Stimulated activated CD8-positive, alpha-beta memory T cell treated with anti-CD3 and anti-CD28 coated beads, Interleukin-12 subunit alpha, Interleukin-12 subunit beta, amount 100 ng/mL, for 24 hours (primary cell): ENCODE data around the gene POLG.

ENCODE experiments used
- DNase-seq: peaks from one replicate; pipeline ENCODE4 v3.0.0-alpha.2; 2020; ENCODE audit errors: extremely low read depth

Gene POLG

DNA sequence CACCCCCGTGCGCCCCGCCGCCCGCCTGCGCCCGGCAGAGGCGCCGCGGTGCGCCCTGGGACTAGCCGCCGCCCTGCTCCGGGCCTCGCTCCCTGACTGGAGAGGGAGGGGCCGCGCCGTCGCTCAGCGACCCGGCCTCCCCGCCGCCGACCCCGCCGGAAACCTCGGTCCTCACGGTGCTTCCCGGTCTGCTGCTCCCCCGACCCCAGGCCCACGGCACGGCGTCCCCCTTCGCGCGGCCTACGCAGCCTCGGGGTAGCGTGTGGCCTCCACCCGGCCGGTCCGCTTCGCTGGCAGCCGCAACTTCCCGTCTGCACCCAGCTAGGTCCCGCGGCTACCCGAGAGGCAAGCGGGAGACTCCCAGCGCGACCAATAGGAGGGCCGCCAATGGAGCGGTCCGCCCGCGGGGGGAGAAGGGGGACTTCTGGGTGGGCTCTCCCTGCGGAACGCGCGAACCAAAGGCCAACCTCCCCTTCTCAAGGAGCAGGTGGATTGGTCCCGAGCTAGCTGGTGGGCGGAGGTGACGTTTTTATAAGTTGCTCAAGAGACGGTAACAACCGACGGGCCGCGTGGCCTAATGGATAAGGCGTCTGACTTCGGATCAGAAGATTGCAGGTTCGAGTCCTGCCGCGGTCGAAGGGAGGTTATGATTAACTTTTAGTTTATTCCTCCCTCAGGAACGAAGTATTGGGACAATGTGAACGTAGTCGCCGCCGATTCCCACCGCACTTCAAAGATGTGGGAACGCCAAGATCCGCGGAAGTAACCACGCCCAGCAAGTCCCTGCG, at the start of gene POLG:
Gene POLG, minus strand, starts transcription at position 315 of the 788 bp plus-strand sequence. CDS start 1,070 bp downstream, outside the sequence.
- peak; percentile 92 for DNase-seq

DNA sequence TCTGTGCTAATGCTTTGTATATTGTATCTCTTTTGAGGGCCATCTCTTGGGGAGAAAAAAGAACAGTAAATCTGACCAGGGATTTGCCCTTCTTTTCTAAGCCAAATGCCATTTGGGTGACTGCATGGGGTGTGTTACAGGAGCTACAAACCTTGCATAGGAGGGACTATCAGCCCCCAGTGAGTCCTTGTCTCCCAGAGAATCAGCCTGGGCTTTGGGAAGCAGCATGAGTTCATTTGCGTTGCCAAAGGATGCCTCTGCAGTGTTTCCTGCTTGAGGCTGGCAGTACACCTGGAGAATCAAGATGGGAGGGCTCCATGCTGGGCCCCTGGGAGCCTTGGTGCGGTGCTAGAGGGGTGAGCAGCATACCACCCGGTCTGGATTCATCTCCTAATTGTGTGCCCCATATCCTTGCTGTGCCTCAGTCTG, 49.6 kb upstream of the POLG start:
- DNase-seq = no peak

DNA sequence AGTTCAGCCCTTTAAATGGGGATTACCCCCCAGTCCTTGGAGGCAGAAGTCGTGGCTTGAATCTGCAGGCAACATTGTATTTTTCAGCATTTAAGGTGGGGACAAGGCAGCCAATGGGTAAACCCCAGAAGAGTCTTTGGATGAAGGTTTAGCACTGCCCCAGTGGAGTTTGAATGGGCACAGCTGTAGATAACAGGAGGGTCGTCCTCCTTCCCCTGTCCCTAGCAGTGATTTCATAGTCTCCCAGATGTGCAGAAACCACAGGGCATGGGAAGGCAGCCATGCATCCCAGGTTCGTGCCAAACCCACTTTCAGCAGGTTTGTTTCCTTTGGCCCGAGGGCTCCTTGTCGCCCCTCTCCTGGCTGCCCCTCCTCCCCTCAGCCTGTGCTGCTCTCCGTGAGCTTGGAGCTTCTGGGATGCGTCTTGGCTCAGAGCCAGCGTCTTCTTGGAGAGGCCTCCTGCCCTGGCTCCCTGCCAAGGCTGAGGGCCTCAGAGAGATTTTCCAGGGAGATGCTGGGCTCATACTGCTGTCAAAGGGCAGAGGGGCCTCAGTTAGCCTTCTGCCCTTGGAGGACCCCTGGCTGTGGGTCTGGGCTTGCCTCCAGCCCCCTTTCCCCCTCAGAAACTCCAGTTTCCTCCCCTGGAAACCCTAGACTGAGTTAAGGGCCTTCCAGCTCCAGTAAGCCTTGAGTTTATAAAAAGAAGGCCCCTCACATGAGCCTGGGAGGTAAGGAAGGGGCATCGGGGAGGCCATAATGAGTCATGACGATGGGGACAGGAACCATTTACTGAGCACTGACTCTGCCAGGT, 48.9 kb upstream of the POLG start:
- DNase-seq = no peak

DNA sequence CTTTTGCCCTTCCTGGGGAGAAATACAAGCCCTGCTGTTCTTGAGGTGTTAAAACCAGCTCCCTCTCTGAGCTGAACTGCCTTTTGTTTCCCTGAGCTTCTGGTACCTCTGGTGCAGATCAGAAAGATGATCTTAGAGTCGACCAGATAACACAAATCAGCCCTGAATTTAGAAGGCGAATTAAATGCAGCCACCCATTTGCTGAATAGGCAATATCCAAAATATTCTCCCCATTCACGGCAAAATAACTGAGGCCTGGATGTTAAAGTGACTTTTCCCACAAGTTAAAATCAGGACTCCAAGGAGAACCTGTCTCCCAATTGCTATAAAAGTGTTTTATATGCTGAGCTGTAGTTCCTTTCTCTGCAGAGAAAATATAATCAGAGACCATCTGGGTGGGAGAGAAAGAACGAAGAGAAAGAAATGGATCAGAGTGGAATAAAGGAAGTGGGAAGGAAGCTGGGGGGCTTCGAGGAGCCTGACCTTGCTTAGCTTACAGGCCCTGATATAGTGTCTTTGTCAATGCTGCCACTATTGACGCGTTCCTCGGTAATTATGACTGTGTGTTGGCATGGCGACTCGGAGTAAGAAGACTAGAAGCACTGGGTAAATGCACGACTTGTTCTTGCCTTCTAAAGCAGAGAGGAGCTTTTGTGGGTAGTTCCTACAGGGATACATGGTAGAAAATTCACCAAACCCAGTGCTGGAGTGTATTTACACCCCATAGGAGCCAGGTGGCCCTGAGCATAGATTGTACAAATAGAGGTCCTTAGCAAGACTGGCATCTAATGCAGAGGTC, 47.5 kb upstream of the POLG start:
- no peak for DNase-seq

- DNase-seq = no peak
Observed at GRCh38 chr15:89381331-89381730, 46.7 kb upstream of the POLG start.

- DNase-seq = no peak
Observed at GRCh38 chr15:89379818-89380217, 45.2 kb upstream of the POLG start.

- DNase-seq = no peak
Observed at GRCh38 chr15:89379251-89379695, 44.6 kb upstream of the POLG start.

DNA sequence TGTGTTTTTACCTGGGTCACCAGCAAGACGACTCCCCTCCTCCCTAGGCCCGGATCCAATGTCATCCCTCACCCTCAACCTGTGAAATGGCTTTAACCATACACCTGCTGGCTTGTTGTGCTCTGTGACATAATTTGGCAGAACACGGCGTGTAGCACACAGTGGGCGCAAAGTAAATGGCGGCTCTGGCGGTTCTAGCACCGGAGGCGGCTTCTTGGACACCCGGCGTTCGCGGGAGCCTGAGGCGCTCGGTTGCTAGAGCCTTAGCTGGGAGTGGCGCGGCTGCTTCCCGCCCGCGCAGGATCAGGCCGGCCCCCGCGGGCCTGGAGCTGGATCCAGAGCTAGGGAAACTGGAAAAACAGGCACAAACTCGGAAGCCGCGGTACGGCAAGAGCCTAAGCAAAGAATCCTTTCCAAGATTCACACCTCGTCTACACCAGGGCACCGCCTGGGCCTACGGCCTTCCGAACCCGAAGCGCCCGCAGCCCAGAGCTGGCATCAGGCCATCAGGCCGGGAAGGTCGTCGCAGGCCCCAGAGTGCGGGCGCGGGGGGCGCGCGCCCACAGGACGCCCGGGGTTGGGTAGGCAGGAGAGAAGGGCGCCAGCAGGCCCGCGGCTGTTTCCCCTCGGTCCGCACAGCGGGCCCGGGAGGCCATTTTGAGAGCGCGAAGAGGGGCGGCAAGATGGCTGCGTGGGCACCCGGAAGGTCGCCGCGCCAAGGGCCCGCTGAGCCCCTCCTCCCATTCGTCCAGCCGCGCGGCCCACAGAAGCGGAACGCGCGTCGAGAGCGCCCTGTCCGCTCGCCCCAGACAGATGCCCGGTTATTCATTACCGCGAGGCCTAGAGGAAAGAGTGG, 43.9 kb upstream of the POLG start:
- DNase-seq = no peak

- DNase-seq = no peak
Observed at GRCh38 chr15:89377842-89378295, 43.2 kb upstream of the POLG start.

DNA sequence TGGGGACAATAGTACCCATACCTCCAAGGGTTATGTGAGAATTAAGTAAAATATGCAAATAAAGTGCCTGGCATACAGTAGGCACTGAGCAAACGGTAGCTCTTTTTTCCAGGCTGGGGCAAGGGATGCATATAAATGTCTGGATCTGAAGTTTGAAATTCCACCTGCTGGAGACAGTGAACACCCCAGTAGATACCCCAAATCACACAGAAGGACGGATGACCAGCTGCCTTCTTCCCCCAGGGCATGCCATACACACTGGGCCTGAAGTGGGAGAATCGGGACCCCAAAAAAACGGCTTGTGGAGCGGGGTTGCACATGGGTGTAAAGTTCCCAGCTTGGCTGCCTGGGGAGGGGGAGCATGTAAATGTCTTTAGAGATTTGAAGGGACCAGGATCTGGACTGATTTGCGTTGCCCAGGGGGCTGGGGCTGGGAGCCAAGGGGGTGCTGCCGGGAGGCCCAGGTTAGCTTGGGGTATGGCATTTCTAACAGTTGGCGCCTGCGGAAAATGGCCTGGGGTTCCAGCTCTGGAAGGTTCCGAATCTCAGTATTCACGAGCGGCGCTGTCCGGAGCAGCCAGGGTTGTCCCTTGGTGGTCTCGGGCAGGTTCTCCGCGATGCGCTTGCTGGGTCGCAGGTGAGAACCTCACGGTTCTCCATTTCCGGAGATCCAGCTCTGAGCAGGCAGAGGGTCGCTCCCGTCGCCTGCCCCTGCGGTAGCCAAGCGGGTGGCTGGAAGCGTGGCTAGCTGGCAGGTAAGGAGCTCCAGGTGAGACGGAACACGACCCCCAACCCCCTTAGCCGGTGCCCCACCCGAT, 42.6 kb upstream of the POLG start:
- DNase-seq = no peak

GRCh38 chr15:89376388-89376787, 41.8 kb upstream of the POLG start:
- no peak for DNase-seq

DNA sequence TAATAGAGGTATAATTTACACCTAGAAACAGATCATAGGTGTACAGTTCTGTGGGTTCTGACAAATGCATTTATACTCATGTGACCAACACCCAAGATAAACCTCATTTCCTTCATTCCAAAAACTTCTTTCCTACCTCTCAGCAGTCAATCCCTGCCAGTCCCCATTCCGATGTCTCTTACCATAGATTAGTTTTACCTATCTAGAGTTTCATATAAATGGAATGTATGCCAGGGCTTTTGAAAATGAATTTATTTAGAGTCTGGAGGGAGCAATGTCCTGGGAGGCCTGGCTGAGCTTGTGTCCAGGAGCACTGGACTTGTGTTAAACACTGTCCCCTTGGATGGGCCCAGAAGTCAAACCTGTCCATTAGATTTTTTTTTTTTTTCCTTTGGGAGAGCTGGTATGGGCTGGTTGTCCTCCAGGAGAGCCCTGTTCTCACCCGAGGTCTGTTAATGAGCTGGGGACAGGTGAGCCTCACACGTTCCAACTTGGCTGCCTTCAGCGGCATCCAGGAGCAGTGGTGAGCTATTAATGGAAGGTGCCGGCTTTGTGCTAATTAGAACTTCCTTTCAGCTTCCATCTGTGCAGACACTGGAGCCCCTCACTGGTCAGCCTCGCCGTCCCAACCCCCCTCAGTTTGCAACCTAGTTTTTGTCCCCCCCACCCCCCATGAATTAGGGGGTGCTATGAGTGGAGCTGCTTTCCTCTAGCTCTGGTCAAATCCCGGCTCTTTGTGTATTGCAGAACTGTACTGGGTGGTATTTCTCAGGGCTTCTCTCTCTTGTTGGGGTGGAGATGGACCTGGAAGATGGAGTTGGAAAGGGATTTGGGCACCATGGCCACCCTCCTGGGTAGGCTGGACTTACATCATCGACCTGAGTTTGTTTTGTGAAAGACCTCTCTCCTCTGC, 40.7 kb upstream of the POLG start:
- DNase-seq = no peak

- DNase-seq = no peak
Observed at GRCh38 chr15:89374086-89374981, 39.7 kb upstream of the POLG start.

GRCh38 chr15:89372069-89372935, 37.7 kb upstream of the POLG start:
- no peak for DNase-seq

GRCh38 chr15:89371228-89372044, 36.8 kb upstream of the POLG start:
- DNase-seq = no peak

DNA sequence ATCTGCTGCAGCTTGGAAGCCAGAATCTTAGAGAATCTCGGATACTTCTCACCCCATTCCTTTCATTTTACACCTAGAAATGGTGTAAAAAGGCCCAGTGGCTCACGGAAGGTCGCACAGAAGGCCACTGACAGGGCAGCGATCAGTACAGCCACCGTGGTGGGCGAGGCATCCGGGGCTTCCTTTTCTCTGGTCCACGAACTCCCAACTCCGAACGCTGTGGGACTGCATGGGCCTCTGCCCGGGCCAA, 36.3 kb upstream of the POLG start:
- no peak for DNase-seq
